Osteoblast (primary cell): ENCODE data around the gene IQCM. TPM values are rescaled to one million over a fixed set of nuclear protein-coding genes. Genes with fewer than 3 reads are reported as not detected.

Experiments
- DNase-seq: peaks from one replicate; pipeline ENCODE4 v3.0.0; 2011; ENCODE audit warnings: low spot score, mixed read lengths; ENCODE audit not compliant: insufficient read length; ENCODE audit errors: missing footprints
- H2AFZ ChIP-seq: 2 replicates; pipeline ENCODE4 v1.6.0; 2011; ENCODE audit warnings: mild to moderate bottlenecking, low read length
- H3K27ac ChIP-seq: 2 replicates; pipeline ENCODE4 v1.5.1; 2011; ENCODE audit warnings: mild to moderate bottlenecking, low read depth, low read length, moderate library complexity
- H3K27me3 ChIP-seq: 2 replicates; pipeline ENCODE4 v1.6.0; 2012; ENCODE audit warnings: mild to moderate bottlenecking, control low read depth, inconsistent platforms, low read length, moderate library complexity; ENCODE audit not compliant: insufficient read depth
- H3K36me3 ChIP-seq: 2 replicates; pipeline ENCODE4 v1.5.1; 2011; ENCODE audit warnings: mild to moderate bottlenecking, low read length, control low read depth, moderate library complexity; ENCODE audit not compliant: insufficient read depth
- H3K4me1 ChIP-seq: 2 replicates; pipeline ENCODE4 v1.5.1; 2011; ENCODE audit warnings: mild to moderate bottlenecking, low read length, control low read depth, moderate library complexity; ENCODE audit not compliant: insufficient read depth
- H3K4me2 ChIP-seq: 2 replicates; pipeline ENCODE4 v1.6.0; 2011; ENCODE audit warnings: mild to moderate bottlenecking, low read length; ENCODE audit not compliant: insufficient read depth
- H3K4me3 ChIP-seq: fragments of 200-600 bp; sonication (generic); 3 replicates; pipeline ENCODE4 v1.5.1; 2012; ENCODE audit warnings: mild to moderate bottlenecking, low read length, inconsistent platforms; ENCODE audit not compliant: insufficient read depth
- H3K79me2 ChIP-seq: 2 replicates; pipeline ENCODE4 v1.6.0; 2012; ENCODE audit warnings: mild to moderate bottlenecking, low read length, control low read depth, inconsistent platforms; ENCODE audit not compliant: insufficient read depth
- H3K9me3 ChIP-seq: 2 replicates; pipeline ENCODE4 v1.5.1; 2011; ENCODE audit warnings: low read depth, low read length, control low read depth
- H4K20me1 ChIP-seq: 2 replicates; pipeline ENCODE4 v1.6.0; 2012; ENCODE audit warnings: mild to moderate bottlenecking, low read length, control low read depth; ENCODE audit not compliant: insufficient read depth
- CTCF ChIP-seq: IDR thresholded peaks from 2 replicates; pipeline ENCODE4 v1.5.1; 2011; ENCODE audit warnings: mild to moderate bottlenecking, low read depth, low read length, moderate library complexity; ENCODE audit errors: extremely low read depth
- total RNA-seq: library from RNA; depleted of rRNA; stranded (reverse); fragments of >200 nt; gene quantifications from 2 replicates; pipeline ENCODE4 v1.2.3, GENCODE V29; 2012

Gene IQCM
- total RNA-seq, 1 donor: not detected

GRCh38 chr4:149700272-149700671 is 115.4 kb downstream of the IQCM start:
- Histone ChIP-seq H3K27ac (no peak overlapping the region), H3K9me3 (no peaks in the 10 kb centered on the region), H2AFZ (no peak overlapping the region), H3K36me3 (no peaks in the 10 kb centered on the region), H3K4me1 (no peaks in the 10 kb centered on the region), H3K4me2 (no peak overlapping the region), H4K20me1 (no peaks in the 10 kb centered on the region), H3K79me2 (no peaks in the 10 kb centered on the region), H3K4me3 (no peak overlapping the region), H3K27me3 (no peaks in the 10 kb centered on the region)
- DNase-seq: no peak
- TF ChIP-seq CTCF: no peak

DNA sequence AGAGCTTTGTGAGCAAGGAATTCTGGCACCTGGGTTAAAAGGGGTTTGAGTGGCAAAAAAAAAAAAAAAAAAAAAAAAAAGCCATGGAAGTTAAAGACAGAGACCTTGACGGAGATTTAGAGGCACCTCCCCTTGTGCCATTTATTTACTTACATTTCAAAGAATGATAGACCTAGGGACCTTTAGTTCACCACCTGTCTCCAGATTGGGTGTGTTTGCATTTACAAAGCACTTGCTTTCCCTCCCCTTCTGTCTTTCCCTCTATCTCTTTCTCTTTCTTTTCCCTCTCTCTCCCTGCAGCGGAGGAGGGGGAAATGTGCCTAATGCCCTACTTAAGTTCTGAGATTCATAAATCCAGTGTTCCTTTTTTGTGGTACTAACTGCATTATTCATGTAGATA is 116.0 kb downstream of the IQCM start:
- Histone ChIP-seq H3K4me2 (no peak overlapping the region), H2AFZ (no peak overlapping the region), H3K4me1 (no peaks in the 10 kb centered on the region), H3K27ac (no peak overlapping the region), H3K27me3 (no peaks in the 10 kb centered on the region), H3K9me3 (no peaks in the 10 kb centered on the region), H3K79me2 (no peaks in the 10 kb centered on the region), H3K36me3 (no peaks in the 10 kb centered on the region), H4K20me1 (no peaks in the 10 kb centered on the region), H3K4me3 (no peak overlapping the region)
- DNase-seq: no peak
- TF ChIP-seq CTCF: no peak

- no peak overlapping the region for H3K4me2 ChIP-seq
- no peaks in the 10 kb centered on the region for H3K79me2 ChIP-seq
- no peaks in the 10 kb centered on the region for H3K9me3 ChIP-seq
- H4K20me1 ChIP-seq: no peaks in the 10 kb centered on the region
- H2AFZ ChIP-seq: no peak overlapping the region
- no peak overlapping the region for H3K4me3 ChIP-seq
- TF ChIP-seq CTCF: peak; percentile 12
- no peaks in the 10 kb centered on the region for H3K27me3 ChIP-seq
- no peaks in the 10 kb centered on the region for H3K36me3 ChIP-seq
- DNase-seq: no peak
- no peak overlapping the region for H3K27ac ChIP-seq
- H3K4me1 ChIP-seq: no peaks in the 10 kb centered on the region
Observed at GRCh38 chr4:149690726-149691125, 124.9 kb downstream of the IQCM start.

DNA sequence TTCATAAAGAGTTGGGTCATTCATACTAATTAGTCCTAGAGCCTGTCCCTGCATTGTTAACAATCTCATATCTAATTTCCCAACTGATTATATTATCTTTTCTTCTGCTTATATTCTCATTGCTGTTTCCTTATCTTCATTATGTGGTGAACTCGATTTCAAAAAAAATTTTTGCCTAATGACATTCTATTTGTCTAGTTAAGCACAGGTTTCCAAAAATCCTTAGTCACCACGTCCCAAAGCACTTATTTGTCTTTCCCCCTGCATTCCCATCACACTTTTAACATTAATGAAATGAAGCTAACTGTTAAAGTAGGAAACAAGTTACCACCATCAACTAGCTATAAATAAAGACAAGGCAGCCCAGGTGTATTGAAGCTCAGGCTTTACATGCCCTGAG is 131.1 kb downstream of the IQCM start:
- H3K4me2 ChIP-seq: no peak overlapping the region
- no peaks in the 10 kb centered on the region for H3K79me2 ChIP-seq
- no peak for TF ChIP-seq CTCF
- H3K9me3 ChIP-seq: no peaks in the 10 kb centered on the region
- no peak overlapping the region for H2AFZ ChIP-seq
- no peaks in the 10 kb centered on the region for H4K20me1 ChIP-seq
- no peak for DNase-seq
- H3K4me3 ChIP-seq: no peak overlapping the region
- H3K27me3 ChIP-seq: no peaks in the 10 kb centered on the region
- H3K4me1 ChIP-seq: no peaks in the 10 kb centered on the region
- H3K36me3 ChIP-seq: no peaks in the 10 kb centered on the region
- no peak overlapping the region for H3K27ac ChIP-seq
